Spleen (tissue), 11 donors: Measurements from ENCODE around the gene MYO9A. TPM values are rescaled to one million over a fixed set of nuclear protein-coding genes. Genes with fewer than 3 reads are reported as not detected.

ENCODE experiments used
- DNase-seq: peaks from one replicate; pipeline ENCODE4 v3.0.0-alpha.2; 2020
- H3K27ac ChIP-seq, 8 donors: fragments of 200-600 bp; sonication (generic) in 7 of 8; 1 replicate in 4 of 8; 2 replicates in 4 of 8; pipeline versions ENCODE4 v1.5.0 to v1.8.0; 2016 to 2021; ENCODE audit warnings: inconsistent platforms in 4 of 8, mild to moderate bottlenecking in 4 of 8, moderate library complexity in 1 of 8
- H3K27me3 ChIP-seq, 7 donors: fragments of 200-600 bp; sonication (generic) in 6 of 7; replicated peaks in 1 of 7; 1 replicate in 4 of 7; 2 replicates in 3 of 7; pipeline versions ENCODE4 v1.5.0 to v1.8.0; 2016 to 2021; ENCODE audit warnings: inconsistent platforms in 3 of 7, mild to moderate bottlenecking in 1 of 7
- H3K36me3 ChIP-seq, 6 donors: fragments of 200-600 bp; sonication (generic) in 5 of 6; 1 replicate in 4 of 6; 2 replicates in 2 of 6; pipeline versions ENCODE4 v1.5.0 to v1.8.0; 2016 to 2021; ENCODE audit warnings: inconsistent platforms in 2 of 6
- H3K4me1 ChIP-seq, 6 donors: fragments of 200-600 bp; sonication (generic) in 5 of 6; 1 replicate in 3 of 6; 2 replicates in 3 of 6; pipeline versions ENCODE4 v1.5.0 to v1.8.0; 2016 to 2021; ENCODE audit warnings: inconsistent platforms in 3 of 6
- H3K4me3 ChIP-seq, 8 donors: fragments of 200-600 bp; sonication (generic) in 7 of 8; 1 replicate in 4 of 8; 2 replicates in 4 of 8; pipeline versions ENCODE4 v1.5.0 to v1.8.0; 2016 to 2021; ENCODE audit warnings: inconsistent platforms in 4 of 8, mild to moderate bottlenecking in 4 of 8, moderate library complexity in 2 of 8
- H3K9me3 ChIP-seq, 8 donors: fragments of 200-600 bp; sonication (generic) in 7 of 8; 1 replicate in 4 of 8; 2 replicates in 4 of 8; pipeline versions ENCODE4 v1.5.0 to v1.8.0; 2016 to 2021; ENCODE audit warnings: inconsistent platforms in 4 of 8
- CTCF ChIP-seq, 11 experiments: fragments of 200-600 bp in 7 of 11; fragments of 450-650 bp in 4 of 11; sonication (generic) in 4 of 11; IDR thresholded peaks in 8 of 11; conservative IDR thresholded peaks in 3 of 11; 1 replicate in 7 of 11; 2 replicates in 4 of 11; pipeline versions ENCODE4 v1.4.0 to v1.8.0; 2016 to 2021; ENCODE audit warnings: antibody characterized with exemption in 11 of 11, inconsistent platforms in 4 of 11, mild to moderate bottlenecking in 1 of 11
- POLR2A ChIP-seq, 3 donors: fragments of 450-650 bp; IDR thresholded peaks; one replicate each; pipeline ENCODE4 v1.5.1; 2017; ENCODE audit warnings: antibody characterized with exemption in 3 of 3, mild to moderate bottlenecking in 1 of 3
- POLR2AphosphoS5 ChIP-seq, 3 donors: sonication (generic); formaldehyde crosslinking; IDR thresholded peaks; one replicate each; pipeline ENCODE4 v1.5.1; 2017; ENCODE audit warnings: antibody characterized with exemption in 3 of 3
- WGBS, 5 donors: extraction: QIAGEN DNeasy Blood & Tissue Kit in 3 of 5; methylation state at CpG; one replicate each; pipeline versions ENCODE4 v1.1.5 to v1.1.7; 2013 to 2018; 5-methylcytosine and 5-hydroxymethylcytosine counted together
- intact Hi-C: fragments of 100-400 bp; cut with DNase I; formaldehyde crosslinking; loops from one replicate; pipeline ENCODE4 v1.15.0; 2023; ENCODE audit warnings: low total_unique reads
- polyA plus RNA-seq, 3 donors: library from polyadenylated mRNA; stranded (reverse); fragments of 200-250 nt; gene quantifications; one replicate each; pipeline ENCODE4 v1.2.1, GENCODE V29; 2013
- total RNA-seq, 7 donors: library from RNA; depleted of rRNA in 3 of 7; stranded (reverse); fragments of >200 nt in 3 of 7; fragmentation: NEBNext Ultra II Directional in 4 of 7; extraction: Animal tissue kit (Norgen Biotek cat#: 25700) in 4 of 7; gene quantifications; one replicate each; pipeline versions ENCODE4 v1.1.0 to v1.2.1, GENCODE V29; 2016 to 2021
- donor health status: healthy with polysubstance abuse.
- donor health status: DM: no; HTN: no; CAD: no; lungs with moderate emphysema.
- donor health status: DM: no; HTN: no; CAD: no.
- donor health status: Bipolar disorder and iron deficiency.
- donor health status: healthy.
- donor health status: DM: no; HTN: no; CAD: no.
- donor health status: DM: yes; HTN: yes; CAD: no.

MYO9A gene
- total and polyA plus RNA-seq, 10 donors: 1.7 to 80.9 (median 50.9) TPM

- 74 to 88% (median 87%) methylated on average over 22 to 38 of the region's 38 CpGs for WGBS, 5 donors
- intact Hi-C loops: no loop called here
Measured at GRCh38 chr15:71811752-71812735, 305.9 kb downstream of the MYO9A start.

GRCh38 chr15:71811036-71811736, 306.8 kb downstream of the MYO9A start:
- Histone ChIP-seq H3K27ac (no peak overlapping the region), H3K9me3 (no peaks in the 10 kb centered on the region), H3K4me1 (peaks cover 0 to 20% (median 7%) of the 10 kb centered on the region in 6 donors), H3K27me3 (peaks cover 0 to 25% (median 0%) of the 10 kb centered on the region in 7 donors), H3K4me3 (no peak overlapping the region), H3K36me3 (no peaks in the 10 kb centered on the region)
- DNase-seq: no peak
- intact Hi-C loops: no loop called here
- no peak for TF ChIP-seq POLR2A (IDR thresholded peaks at IDR 0.05)
- no peak for TF ChIP-seq POLR2AphosphoS5 (IDR thresholded peaks at IDR 0.05)
- no peak for TF ChIP-seq CTCF (IDR thresholded peaks at IDR 0.05 in 8 of 11, conservative IDR thresholded peaks at IDR 0.05 in 3 of 11)
- 90 to 94% (median 92%) methylated on average over 20 to 27 of the region's 27 CpGs for WGBS, 5 donors

More at GRCh38 chr15:71811752-71812735, 305.9 kb downstream of the MYO9A start:
- H3K27me3 ChIP-seq: peaks cover 0 to 18% (median 0%) of the 10 kb centered on the region in 7 donors
- H3K4me3 ChIP-seq: no peak overlapping the region
- H3K4me1 ChIP-seq: peaks cover 0 to 13% (median 6%) of the 10 kb centered on the region in 6 donors
- no peaks in the 10 kb centered on the region for H3K36me3 ChIP-seq
- TF ChIP-seq CTCF (IDR thresholded peaks at IDR 0.05 in 8 of 11, conservative IDR thresholded peaks at IDR 0.05 in 3 of 11) (no peak), POLR2AphosphoS5 (IDR thresholded peaks at IDR 0.05) (peak in 1 of 3 donors; percentile 29)
- DNase-seq: no peak
- H3K9me3 ChIP-seq: no peaks in the 10 kb centered on the region
- no peak overlapping the region for H3K27ac ChIP-seq

- Histone ChIP-seq H3K9me3 (no peaks in the 10 kb centered on the region), H3K27me3 (peaks cover 0 to 32% (median 0%) of the 10 kb centered on the region in 7 donors), H3K4me1 (peaks cover 0 to 20% (median 7%) of the 10 kb centered on the region in 6 donors), H3K27ac (no peak within 1 kb of the TSS), H3K36me3 (no peaks in the 10 kb centered on the region), H3K4me3 (no peak within 1 kb of the TSS)
- 89 to 93% (median 89%) methylated on average over 14 to 16 of the region's 16 CpGs for WGBS, 5 donors
- TF ChIP-seq POLR2A (IDR thresholded peaks at IDR 0.05) (no peak), CTCF (IDR thresholded peaks at IDR 0.05 in 8 of 11, conservative IDR thresholded peaks at IDR 0.05 in 3 of 11) (no peak)
- intact Hi-C loops: no loop called here
- no peak for DNase-seq
Measured at GRCh38 chr15:71810256-71811035, 307.5 kb downstream of the MYO9A start, which contains the start of gene NR2E3. TSS of gene NR2E3 (plus strand) at chr15:71810554. CDS start at chr15:71810744, 190 bp downstream.
